HCEC 1CT (cell line): ENCODE data around the gene KIRREL2.

Source experiments
- DNase-seq: peaks from one replicate; pipeline ENCODE4 v3.0.0-alpha.2; 2017

Gene KIRREL2

DNA sequence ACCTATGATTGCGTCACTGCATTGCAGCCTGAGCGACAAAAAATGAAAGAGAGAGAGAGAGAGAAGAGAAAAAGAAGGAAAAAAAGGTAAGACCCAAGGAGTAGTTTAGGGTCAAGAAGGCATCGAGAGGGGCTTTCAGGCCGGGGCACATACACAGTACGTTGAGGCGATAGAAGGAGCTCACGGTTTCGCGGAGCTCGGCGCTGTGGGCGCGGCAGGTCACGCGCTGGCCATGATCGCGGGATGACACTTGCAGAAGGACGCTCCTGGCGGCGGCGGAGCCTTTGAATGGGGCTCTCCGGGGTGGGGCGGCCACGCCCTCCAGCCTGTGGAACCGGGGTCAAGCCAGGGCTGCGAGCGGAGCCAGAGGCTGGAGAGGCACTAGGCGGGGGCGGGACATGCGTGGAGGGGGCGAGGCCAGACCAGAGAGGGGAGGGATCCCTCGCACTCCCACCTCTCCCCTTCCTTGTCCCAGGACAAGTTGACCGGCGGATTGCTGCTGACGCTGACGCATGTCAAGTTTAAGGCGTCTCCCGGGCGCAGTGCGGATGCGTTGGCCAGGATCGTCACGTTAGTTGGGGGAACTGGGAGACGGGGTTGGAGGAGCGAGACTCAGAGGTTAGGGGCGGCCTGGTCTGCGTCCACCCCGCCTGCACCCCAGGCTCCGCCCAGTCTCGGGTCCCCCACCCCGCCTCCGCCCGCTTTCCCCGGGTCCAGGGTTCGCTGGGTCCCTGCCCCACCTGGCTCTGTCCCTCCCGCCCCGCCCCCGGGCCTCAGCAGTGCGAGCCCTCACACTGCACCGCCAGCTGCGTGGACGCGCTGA lies 11.3 kb upstream of the KIRREL2 start:
- DNase-seq: no peak

DNA sequence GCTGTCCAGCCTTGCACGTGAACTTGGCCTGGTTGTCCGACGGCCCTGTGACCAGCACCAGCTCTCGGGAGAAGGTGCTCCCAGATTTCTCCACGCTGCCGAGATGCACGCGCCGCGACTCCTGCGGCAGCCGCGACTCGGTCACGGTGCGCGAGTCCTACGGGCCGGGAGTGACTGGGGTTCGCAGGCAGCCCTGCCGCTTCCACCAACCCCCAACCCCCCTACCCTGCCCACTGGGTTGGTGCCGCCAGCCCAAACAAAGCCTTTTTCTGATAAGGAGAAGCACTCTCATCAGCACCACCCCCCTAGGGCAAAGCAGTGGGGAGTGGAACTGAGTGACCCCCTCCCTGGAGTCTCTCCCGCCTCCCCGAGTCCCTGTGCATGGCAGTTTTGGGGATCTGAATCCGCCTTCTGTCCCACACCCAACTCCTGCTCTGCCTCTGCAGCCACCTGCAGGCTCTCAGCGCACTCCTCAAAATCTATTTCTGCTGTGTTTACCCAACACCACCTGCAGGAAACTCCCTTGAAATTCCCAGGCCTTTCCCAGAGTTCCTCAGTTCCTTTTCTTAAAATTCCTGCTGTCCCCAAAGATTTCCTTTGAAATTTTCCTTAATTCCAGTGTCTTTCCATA lies 10.6 kb upstream of the KIRREL2 start:
- no peak for DNase-seq

DNA sequence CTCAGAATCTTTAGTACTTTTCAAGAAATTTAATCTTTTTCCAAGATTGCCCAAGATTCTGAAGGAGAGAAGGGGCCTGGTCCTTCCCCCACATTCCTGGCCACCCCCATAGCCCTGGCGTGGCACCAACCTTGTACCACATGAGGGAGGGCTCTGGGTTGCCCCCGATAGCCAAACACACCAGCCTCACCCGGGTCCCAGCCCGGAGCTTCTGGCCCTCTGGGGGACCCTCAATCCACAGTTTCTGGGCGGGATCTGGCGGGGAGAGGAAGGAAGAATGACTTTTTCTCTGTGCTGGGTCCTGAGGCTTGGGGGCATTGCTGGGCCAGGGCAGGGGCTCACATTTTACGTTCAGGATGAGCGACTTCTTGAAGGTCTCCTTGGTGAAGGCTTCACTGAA lies 8.8 kb upstream of the KIRREL2 start:
- no peak for DNase-seq

DNA sequence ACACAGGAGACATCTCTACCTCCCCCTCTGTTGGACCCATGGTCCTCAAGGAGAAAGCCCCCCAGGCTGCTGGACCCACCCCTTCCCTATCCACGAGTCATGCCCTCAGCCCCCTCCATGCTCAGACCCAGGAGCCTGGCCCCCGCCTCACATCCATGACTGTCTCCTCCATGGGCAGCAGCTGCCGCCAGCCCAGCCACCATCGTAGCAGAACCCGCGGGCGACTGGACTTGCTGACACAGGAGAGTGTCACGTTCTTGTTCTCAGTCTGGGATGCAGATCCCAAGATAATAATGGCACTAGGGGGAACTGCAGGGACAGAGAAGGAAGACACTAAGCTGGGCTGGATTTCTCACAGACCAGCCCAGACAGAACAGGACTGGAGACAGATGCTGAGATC lies 8.2 kb upstream of the KIRREL2 start:
- no peak for DNase-seq

DNA sequence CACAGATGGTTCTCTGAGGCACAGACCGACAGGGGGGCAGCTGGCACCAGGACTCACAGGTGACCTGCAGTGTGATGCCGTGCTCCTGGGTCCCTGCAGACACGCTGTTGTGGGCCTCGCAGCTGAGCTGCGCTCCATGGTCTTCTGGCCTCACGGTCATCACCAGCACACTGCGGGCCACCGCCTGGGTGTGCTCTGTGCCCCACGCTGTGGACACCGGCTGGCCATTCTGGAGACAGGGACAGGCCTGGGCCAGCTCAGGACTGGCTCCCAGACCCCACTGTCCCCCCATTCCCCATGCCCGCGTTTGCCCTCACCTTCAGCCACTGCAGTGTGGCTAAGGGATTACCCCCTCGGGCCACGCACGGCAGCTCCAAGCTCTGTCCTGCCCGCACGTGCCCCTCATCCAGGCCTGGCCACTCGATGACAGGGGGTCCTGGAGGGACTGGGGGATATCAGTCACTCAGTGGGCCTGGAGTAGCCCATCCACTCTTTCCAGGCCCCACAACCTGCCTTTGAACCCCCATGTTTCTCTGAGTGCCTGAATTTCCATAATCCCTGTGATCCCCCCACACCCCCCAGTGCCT lies 7.7 kb upstream of the KIRREL2 start:
- no peak for DNase-seq

DNA sequence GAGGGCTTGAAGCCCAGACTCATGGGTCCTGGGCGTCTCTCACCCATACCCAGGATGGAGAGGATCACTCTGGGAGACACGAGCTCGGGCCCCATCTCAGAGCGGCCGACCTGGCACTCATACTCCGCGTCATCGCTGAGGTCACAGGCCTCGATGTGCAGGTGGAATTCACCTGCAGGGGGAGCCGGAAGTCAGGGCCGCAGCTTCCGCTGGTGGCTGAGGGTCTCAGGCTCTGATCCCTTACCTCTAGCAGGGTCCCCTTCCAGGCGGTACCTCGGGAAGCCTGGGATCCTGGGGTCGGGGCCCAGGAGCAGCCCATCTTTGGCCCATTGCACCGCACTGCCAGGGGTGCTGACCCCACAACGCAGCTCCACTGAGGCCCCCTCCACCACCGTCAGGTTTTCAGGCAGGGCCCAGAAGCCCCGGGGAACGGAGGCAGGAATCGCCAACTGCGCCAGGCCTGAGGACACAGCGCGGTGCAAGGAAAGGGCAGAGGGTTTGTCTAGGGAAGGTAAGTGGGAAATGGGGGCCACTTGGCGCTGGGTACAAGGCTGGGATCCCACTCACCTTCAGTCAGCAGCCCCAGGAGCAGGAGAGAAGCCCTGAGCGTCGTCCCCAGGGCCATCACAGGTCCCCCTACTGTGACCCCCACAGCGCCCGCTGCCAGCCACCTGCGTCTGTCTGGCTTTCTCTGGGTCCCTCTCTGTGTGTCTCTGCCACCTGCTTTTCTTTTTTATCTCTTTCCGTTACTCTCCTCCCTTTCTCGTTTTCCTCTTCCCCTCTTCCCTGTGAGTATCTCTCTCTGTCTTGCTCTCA lies 5.3 kb upstream of the KIRREL2 start:
- no peak for DNase-seq

DNA sequence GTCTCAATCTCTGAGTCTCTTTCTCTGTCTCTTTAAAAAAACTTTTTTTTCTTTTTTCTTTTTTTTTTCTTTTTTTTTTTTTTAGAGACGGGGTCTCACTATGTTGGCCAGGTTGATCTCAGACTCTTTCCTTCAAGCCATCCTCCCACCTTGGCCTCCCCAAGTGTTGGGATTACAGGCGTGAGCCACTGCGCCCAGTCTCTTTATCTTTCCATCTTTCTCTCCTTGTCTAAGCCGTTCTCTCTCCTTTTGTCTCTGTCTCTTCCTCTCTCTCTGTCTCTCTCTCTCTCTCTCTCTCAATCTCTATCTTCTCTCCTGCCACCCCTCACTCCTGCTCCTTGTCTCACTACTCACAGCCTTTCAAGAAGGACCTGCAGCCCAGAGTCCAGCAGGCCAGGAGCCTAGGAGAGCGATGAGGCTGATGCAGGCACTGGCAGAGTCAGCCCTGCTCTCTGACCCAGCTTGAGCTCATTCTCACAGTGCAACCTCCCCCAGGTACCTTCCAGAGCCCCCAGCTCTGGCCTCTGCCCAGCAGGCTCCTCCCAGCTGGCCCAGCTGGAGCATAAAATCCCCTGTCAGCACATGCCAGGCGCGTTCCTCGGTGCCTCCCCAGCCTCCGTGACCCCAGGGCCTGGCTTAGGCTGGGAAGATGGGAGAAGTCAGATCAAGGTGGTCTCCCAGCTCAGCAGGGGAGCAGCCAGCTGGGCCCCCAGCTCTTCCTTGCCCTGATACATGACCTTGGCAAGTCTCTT lies 4.5 kb upstream of the KIRREL2 start, which contains the start of gene NPHS1:
Gene NPHS1 (minus strand): TSS at position 476 of the 752 bp plus-strand sequence. CDS start 667 bp downstream, outside the sequence.
- no peak for DNase-seq

DNA sequence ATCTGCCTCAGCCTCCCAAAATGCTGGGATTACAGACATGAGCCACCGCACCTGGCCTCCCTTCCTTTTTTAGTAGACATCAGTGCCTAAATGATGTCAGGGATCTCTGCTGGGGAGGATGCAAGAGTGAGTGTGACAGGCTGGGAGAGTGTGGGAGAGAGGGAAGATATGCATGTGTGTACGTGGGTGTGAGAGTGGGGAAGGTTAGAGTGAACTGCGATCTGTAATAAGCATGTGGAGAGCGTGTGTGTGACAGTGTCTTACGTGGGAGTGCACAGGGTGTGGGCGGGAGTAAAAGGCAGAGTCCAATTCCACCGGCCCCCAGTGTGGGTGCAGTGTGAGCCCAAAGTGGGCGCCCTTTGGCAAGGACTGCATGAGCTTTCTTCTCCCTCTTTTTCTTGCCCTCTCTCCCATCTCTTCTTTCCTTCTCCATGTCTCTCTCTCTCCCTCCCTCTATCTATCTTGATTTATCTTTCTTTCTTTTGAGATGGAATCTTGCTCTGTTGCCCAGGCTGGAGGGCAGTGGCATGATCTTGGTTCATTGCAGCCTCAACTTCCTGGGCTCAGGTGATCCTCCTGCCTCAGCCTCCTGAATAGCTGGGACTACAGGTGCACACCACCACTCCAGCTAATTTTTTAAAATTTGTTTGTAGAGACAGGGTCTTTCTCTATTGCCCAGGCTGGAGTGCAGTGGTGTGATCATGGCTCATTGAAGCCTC lies 3.5 kb upstream of the KIRREL2 start:
- DNase-seq: no peak

DNA sequence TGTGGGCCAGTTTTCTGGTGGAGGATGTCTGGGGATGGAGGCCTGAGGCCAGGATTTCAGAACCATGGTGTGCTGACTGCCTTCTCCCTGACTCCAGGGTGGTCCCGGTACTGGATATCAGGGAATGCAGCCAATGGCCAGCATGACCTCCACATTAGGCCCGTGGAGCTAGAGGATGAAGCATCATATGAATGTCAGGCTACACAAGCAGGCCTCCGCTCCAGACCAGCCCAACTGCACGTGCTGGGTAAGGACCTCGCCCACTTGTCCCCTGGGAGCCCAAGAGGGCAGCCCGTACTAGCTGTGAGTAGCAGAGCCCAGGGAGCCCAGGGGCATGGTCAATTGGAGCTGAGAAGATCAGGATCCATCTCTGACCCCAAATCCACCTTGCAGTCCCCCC lies 1.6 kb downstream of the KIRREL2 start:
- no peak for DNase-seq

DNA sequence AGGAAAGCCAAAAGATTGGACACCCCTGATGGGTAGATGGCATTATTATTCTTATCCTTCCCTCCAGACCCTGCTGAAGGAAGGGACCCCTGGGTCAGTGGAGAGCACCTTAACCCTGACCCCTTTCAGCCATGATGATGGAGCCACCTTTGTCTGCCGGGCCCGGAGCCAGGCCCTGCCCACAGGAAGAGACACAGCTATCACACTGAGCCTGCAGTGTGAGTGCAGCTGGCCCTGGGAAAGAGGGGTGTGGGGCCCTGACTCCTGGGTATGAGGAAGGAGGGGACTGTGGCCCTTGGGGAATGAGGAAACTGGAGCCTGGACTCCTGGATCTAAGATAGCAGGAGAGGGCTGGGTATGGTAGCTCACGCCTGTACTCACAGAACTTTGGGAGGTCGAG lies 2.7 kb downstream of the KIRREL2 start:
- DNase-seq: no peak

DNA sequence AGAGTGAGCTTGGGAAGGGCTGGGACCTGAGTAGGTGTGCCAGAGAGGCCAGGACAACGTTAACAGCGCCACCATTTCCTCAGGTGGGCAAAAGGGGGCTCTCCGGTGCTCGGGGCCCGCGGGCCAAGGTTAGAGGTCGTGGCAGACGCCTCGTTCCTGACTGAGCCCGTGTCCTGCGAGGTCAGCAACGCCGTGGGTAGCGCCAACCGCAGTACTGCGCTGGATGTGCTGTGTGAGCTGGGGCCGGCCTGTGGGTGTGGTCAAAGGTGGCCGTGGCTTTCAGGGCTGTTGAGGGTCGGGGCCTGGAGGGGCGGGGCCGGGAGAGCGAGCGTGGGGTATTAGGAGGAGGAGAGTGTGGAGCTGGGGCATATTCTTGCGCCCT lies 3.7 kb downstream of the KIRREL2 start:
- DNase-seq: no peak

DNA sequence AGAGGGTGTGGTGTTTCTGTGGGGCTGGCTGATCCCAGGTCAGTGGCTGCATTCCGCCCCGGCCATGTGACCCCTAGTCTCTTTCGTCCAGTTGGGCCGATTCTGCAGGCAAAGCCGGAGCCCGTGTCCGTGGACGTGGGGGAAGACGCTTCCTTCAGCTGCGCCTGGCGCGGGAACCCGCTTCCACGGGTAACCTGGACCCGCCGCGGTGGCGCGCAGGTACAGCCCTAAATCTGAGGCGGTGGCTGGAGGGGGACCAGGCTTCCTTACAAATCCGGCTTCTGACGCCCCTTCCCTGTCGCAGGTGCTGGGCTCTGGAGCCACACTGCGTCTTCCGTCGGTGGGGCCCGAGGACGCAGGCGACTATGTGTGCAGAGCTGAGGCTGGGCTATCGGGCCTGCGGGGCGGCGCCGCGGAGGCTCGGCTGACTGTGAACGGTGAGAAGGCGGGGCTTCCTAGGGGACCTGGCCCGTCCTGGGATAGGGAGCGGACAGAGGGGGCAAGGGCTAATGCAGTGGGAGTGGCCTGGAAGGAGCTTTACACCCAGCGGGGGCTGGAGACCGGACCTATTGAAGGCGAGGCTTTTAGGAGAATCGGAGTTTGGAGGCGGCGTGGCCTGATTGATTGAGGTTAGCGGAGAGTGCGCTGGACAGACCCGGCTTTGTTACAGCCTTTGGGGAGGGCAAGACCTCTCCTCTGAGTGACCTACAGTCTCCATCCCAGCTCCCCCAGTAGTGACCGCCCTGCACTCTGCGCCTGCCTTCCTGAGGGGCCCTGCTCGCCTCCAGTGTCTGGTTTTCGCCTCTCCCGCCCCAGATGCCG lies 4.3 kb downstream of the KIRREL2 start:
- no peak for DNase-seq

DNA sequence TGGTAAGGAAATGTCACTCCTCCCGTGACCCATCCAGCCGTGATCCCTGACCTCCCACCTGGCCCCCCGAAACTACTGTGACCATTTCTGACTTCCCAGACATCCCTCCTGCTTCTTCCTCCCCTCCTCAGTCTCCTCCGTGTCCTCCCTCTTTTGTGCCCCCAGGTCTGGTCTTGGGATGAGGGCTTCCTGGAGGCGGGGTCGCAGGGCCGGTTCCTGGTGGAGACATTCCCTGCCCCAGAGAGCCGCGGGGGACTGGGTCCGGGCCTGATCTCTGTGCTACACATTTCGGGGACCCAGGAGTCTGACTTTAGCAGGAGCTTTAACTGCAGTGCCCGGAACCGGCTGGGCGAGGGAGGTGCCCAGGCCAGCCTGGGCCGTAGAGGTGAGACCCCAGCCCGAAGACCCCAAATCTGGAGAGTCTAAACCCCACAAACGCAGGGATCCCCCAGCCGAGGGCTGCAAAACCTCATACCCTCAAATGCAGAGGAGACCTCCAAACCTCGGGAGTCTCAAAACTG lies 5.0 kb downstream of the KIRREL2 start:
- DNase-seq: no peak

DNA sequence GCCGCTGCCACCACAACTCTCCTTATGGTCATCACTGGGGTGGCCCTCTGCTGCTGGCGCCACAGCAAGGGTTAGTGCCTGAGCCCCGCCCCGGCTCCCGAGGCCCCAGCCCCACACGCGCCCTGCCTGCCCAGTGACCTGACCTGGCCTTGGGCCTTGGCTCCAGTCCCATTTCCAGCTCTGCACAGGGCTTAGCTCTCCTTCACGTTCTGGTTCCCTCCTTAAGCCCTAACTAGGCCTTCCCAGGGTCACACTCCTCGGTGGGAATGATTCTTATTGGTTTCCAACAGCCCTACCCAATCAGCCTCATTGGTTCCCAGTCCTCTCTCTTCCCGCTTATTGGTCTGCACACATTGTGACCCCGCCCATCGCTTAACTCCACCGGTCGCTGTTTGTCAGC lies 5.8 kb downstream of the KIRREL2 start:
- no peak for DNase-seq

DNA sequence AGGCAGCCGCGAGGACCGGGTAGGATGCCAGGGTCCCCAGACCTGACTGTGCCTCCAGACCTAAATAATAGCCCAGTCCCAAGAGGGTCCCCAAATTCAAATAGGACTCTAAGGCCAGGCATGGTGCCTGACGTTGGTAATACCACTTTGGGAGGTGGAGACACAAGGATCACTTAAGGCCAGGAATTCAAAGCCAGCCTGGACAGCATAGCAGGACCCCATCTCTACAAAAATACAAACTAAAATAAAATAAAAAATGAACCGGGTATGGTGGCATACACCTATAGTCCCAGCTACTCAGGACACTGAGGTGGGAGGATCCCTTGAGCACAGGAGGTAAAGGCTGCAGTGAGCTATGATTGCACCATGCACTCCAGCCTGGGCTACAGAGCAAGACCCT lies 6.3 kb downstream of the KIRREL2 start:
- DNase-seq: no peak

DNA sequence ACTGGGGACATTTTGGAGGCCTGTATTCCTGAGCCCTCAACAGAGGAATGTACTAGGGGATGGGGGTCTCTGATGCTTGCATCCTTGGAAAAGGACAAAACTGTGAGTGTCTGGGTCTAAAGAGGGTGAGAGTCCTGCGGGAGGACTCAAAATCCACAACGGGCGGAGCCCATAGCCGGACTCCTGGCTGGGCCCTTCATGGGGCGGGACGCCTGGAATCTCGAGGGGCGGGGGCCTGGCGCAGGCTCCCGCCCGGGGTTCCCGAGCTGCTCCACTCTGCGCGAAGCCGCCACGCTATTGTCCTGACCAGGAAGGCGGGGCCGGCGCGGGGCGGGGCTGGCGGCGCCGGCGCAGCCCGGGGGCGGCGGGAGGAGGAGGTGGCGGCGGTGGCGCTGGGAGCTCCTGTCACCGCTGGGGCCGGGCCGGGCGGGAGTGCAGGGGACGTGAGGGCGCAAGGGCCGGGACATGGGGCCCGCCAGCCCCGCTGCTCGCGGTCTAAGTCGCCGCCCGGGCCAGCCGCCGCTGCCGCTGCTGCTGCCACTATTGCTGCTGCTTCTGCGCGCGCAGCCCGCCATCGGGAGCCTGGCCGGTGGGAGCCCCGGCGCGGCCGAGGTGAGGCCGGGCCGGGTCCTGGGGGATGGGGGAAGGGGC lies 11.6 kb downstream of the KIRREL2 start, which contains the start of gene APLP1:
Gene APLP1 (plus strand): TSS at position 403 of the 651 bp plus-strand sequence. CDS start 63 bp downstream, at position 466.
- DNase-seq: peak; percentile 16

DNA sequence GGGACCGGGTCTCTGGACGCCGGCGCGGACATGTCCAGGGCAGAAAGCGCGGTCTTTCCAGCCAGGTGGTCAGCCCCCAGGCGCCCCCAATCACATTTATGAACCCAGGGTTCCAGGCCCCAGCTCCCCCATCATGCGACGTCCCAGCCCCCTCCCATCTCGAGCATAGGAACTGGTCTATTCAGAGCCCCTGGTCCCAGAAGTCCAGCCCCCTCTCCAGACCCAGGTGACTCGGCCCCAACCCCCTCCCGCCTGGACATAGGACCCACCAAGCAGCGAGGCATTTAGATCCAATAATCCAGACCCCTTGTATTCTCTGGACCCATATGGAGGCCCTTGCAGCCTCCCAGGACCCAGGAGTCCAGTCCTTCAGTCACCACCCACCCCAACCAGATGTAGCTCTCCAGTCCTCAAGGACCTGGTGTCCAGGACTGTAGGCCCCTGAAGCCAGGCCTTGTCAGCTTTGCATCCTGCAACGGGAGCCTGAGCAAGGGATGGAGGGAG lies 12.2 kb downstream of the KIRREL2 start:
- DNase-seq: no peak

DNA sequence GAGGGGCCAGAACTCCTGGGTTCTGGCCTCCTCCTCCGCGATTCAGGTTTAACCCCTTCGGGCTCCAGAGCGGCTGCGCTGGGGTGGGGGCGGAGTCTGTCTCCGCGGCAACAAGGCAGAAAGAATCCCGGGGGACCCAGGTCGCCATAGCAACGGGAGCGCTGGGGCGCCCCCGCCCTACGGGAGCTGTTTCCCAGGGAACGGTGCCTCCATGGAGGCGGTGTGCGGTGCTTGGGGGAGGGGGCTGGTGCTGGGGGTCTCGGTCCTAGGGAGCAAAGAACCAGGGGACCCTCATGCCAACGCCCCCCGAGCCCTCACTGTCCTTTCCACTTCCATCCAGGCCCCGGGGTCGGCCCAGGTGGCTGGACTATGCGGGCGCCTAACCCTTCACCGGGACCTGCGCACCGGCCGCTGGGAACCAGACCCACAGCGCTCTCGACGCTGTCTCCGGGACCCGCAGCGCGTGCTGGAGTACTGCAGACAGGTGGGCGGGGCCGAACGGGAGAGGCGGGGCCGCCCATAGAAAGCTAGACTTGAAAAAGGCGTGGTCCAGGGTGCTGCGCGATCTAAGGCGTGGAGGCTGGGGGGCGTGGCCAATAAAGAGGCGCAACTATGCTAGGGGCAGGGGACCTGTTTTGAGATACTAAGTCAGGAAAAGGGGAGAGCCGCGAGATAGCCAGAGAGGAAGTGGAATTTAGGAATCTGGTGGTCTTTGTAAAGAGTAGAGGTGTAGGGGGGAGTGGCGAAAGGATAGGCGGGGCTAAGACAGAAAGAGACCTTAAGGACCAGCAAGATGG lies 12.8 kb downstream of the KIRREL2 start:
- DNase-seq: peak; percentile 66
